GM18526 (cell line): ENCODE results near the gene GRAMD2B.

Source experiments
- POLR2A ChIP-seq: IDR thresholded peaks from 3 replicates; pipeline ENCODE4 v1.6.1; 2011; ENCODE audit not compliant: insufficient read length; ENCODE audit errors: extremely low read depth

GRAMD2B gene

GRCh38 chr5:126460459-126460858, 37.2 kb downstream of the GRAMD2B start:
- TF ChIP-seq POLR2A, result no peak

GRCh38 chr5:126460977-126461376, 37.8 kb downstream of the GRAMD2B start:
- no peak for TF ChIP-seq POLR2A

GRCh38 chr5:126461838-126462237, 38.6 kb downstream of the GRAMD2B start:
- TF ChIP-seq POLR2A, result no peak

- TF ChIP-seq POLR2A, result no peak
Observed at GRCh38 chr5:126462239-126463014, 39.2 kb downstream of the GRAMD2B start.

GRCh38 chr5:126464016-126464415, 40.8 kb downstream of the GRAMD2B start:
- no peak for TF ChIP-seq POLR2A

- TF ChIP-seq POLR2A, result no peak
Observed at GRCh38 chr5:126464959-126465358, 41.8 kb downstream of the GRAMD2B start.

- TF ChIP-seq POLR2A, result no peak
Observed at GRCh38 chr5:126468091-126468490, 44.9 kb downstream of the GRAMD2B start.

- TF ChIP-seq POLR2A, result no peak
Observed at GRCh38 chr5:126469536-126470316, 46.5 kb downstream of the GRAMD2B start.

GRCh38 chr5:126471247-126471646, 48.0 kb downstream of the GRAMD2B start:
- TF ChIP-seq POLR2A, result no peak

- no peak for TF ChIP-seq POLR2A
Observed at GRCh38 chr5:126471875-126472537, 48.8 kb downstream of the GRAMD2B start.

- no peak for TF ChIP-seq POLR2A
Observed at GRCh38 chr5:126472538-126472889, 49.3 kb downstream of the GRAMD2B start.

GRCh38 chr5:126477294-126478117, 54.3 kb downstream of the GRAMD2B start:
- TF ChIP-seq POLR2A, result no peak

GRCh38 chr5:126479810-126480209, 56.6 kb downstream of the GRAMD2B start:
- TF ChIP-seq POLR2A, result no peak

GRCh38 chr5:126480824-126481223, 57.6 kb downstream of the GRAMD2B start:
- no peak for TF ChIP-seq POLR2A

- no peak for TF ChIP-seq POLR2A
Observed at GRCh38 chr5:126481243-126481642, 58.0 kb downstream of the GRAMD2B start.

GRCh38 chr5:126482591-126482990, 59.4 kb downstream of the GRAMD2B start:
- TF ChIP-seq POLR2A, result no peak

GRCh38 chr5:126483156-126483555, 59.9 kb downstream of the GRAMD2B start:
- TF ChIP-seq POLR2A, result no peak
